GM19324 (cell line): Measurements from ENCODE around the gene MDK.

ENCODE experiments used
- ATAC-seq: cut with Tn5 transposase; IDR thresholded peaks from one replicate; pipeline ENCODE4 v1.9.1; 2021; ENCODE audit warnings: mild to moderate bottlenecking, moderate library complexity; ENCODE audit not compliant: unreplicated experiment, low FRiP score

The MDK gene

GRCh38 chr11:46347637-46348311 is 33.7 kb upstream of the MDK start:
- no peak for ATAC-seq

DNA sequence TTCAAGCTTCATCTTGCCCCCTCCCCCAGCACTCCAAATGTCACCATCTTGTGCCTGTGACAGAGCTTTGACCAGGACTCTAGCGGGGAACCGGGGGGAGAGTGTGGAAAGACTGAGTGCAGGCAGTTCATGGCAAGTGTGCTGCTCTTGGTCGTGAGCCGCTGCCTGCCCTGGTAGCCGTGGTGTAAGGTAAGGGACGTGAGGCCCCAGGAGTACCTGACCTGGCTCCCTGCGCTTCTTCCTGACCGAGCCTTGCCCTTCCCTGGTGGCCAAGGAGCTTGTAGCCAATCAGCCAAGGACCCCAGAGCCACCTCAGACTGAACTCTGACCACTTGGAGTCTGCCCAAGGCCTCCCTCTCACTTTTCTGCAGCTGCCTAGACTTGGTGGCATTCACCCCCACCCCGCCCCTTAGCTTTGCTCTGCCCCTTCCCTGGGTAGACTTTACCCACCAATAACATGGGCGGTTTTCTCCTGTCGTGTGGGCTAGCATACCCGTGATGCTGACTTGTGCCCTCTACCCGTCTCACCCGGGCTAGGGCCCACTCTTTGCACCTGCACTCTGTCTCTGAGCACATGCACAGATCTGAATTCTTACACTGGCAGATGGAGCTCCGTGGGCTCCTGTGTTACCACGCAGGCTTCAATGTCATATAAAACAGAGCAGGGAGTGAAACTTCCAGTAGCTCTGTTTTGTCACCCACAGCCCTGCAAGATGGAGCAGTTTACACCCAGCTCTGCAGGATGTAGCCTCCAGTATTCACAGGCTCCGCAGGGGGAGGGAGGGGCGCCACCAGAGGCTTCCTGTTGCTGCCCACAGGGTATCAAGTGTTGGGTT is 32.7 kb upstream of the MDK start:
- no peak for ATAC-seq

DNA sequence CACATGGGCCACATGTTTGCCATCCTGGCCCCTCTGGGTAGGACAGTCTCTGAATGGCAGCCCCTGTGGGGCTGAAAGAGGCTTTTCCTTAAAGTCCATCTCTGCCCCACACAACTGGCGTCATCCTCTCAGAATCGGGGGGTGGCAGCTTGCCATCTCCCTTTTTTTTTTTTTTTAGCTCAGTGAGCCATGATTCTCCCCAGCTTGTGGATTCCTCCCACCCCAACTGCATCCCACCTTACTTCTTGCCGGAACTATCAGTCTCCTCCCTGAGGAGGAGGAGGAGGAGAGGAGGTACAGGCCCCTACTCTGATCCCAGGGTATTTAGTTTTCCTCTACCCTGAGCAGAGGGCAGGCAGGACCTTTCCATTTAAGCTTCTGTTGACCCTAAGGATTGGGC is 30.8 kb upstream of the MDK start:
- ATAC-seq: no peak

DNA sequence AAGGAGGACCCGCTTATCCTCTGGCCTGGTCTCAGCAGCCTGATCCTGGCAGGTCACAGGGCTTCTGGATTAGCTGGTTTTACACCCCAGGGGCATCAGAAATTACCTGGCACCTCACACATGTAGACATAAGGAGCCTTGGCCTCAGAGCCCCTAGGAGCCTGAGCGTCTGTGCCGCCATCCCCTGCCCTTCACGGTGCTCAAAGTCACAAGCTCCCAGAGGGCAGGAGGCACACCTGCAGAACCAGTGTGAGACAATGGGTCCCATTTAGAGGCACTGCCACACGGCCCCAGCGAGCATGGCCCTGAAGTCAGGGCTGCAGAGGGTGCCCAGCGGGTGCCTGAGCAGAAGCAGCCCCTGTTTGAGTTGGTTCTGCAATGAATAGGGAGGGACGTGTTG is 30.3 kb upstream of the MDK start:
- ATAC-seq: no peak

DNA sequence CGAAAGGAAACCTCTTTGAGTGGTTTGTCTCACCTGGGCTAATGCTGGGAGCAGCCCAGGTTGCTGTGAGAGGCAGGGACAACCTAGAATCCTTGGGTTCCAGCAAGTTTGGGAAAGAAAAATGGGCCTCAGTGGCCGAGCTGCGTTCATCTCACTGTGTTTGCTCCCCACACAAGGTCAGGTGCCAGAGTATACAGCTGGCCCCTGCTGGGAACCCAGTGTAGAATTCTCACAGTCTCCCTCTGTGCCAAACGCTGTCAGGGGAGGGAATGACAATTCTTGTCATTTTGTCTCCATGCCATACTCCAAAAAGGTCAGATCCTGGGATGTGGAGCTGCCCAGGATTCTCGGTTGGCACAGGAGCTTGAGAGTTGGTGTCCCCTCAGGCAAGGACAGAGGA is 29.9 kb upstream of the MDK start:
- ATAC-seq: no peak

- no peak for ATAC-seq
Measured at GRCh38 chr11:46352063-46352841, 29.2 kb upstream of the MDK start.

- no peak for ATAC-seq
Measured at GRCh38 chr11:46353698-46354097, 27.8 kb upstream of the MDK start.

- no peak for ATAC-seq
Measured at GRCh38 chr11:46356924-46357482, 24.5 kb upstream of the MDK start.

- no peak for ATAC-seq
Measured at GRCh38 chr11:46357483-46357936, 24.0 kb upstream of the MDK start.

- ATAC-seq: no peak
Measured at GRCh38 chr11:46359953-46360352, 21.5 kb upstream of the MDK start.

DNA sequence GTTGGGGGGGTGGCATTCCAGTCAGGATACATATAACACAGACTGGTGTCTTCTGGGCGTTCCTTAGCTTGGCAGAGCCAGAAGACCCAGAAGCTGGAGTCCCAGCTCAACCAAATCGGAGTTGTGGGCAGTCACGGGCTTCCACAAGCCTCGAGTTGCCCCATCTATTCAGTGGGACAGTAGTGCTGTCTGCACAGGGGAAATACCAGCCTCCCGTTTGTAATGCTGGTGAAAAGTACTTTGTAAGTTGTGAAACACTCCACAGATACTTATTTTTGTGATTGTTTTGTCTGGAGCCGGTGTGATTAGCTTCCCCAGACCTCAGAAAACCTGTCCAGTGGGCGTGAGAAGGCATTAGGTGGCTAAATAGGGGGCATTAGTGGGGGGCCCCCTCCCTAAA is 20.6 kb upstream of the MDK start:
- no peak for ATAC-seq

DNA sequence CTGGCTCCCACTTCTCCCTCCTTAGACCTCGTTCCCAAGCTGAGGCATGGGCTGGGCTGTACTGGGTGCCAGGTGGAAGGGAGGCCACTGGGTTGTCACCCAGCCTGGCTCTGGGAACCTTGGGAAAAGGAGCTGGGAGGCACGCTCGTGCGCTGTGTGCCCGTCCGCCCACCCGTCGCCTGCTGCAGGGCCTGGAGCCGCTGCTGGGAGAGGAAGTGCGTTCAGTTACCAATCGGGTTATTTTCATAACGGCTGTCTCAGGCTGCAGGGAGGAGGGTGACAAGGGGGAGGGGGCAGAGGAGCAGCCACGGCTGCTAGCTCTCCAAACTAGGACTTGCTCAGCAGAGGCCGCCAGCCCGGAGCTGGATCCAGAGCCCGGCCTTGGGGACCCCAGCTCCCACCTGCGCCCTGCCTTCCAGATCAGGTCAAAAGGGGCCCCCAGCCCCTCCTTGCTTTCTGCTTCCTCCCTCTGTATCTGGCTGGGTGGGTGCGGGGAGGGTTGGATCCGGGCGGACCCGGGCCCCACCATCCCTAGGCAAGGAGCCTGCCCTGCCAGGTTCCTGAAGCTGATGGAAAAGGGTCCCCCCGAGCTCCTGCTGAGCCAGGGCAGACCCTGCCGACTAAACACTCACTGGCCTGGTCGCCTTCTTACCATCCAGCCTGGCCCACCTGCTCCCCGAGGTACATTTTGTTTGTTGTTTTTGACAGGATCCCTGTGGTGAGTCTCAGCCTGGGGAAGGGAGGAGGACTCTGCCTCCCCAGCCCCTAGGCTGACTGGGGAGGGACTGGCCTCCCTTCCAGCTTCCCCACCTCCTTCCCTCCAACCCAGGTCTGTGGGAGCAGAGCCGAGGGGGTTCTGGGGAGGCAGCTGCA is 19.9 kb upstream of the MDK start:
- peak; percentile 81 for ATAC-seq

GRCh38 chr11:46362156-46363030 is 19.1 kb upstream of the MDK start:
- ATAC-seq: no peak

GRCh38 chr11:46363031-46363407 is 18.4 kb upstream of the MDK start:
- ATAC-seq: no peak

- ATAC-seq: no peak
Measured at GRCh38 chr11:46363455-46364005, 17.9 kb upstream of the MDK start.

GRCh38 chr11:46364056-46364455 is 17.4 kb upstream of the MDK start:
- ATAC-seq: no peak

DNA sequence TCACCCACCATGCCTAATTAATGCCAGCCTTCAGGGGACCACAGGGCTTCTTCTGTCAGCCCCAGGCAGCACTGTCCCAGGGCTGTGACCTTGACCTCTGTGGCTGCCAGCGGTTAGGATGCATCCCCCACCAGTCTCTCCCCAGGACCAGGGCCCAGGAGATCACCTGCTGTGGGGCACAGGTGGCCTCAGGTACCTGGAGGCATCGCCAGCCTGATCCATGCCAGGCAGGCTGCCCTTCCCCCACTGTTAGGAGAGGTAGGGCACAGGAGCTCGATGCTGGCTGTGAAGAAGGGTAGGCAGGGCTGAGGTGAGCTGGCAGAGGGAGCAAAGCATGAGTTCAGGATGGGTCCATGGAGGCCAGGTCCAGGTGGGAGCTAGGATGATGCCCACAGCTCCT is 16.7 kb upstream of the MDK start:
- ATAC-seq: no peak

DNA sequence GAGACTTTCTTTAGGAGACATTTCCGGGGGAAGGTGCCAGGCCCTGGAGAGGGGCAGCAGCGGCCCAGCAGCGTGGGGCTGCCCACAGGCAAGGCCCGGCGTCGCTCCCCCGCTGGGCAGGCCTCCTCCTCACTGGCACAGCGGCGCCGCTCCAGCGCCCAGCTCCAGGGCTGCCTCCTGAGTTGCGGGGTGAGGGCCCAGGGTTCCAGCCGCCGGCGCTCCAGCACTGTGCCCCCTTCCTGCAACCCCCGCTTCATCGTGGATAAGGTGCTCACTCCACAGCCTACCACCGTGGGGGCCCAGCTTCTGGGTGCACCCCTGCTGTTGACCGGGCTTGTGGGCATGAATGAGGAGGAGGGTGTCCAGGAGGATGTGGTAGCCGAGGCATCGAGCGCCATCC is 15.2 kb upstream of the MDK start:
- no peak for ATAC-seq

DNA sequence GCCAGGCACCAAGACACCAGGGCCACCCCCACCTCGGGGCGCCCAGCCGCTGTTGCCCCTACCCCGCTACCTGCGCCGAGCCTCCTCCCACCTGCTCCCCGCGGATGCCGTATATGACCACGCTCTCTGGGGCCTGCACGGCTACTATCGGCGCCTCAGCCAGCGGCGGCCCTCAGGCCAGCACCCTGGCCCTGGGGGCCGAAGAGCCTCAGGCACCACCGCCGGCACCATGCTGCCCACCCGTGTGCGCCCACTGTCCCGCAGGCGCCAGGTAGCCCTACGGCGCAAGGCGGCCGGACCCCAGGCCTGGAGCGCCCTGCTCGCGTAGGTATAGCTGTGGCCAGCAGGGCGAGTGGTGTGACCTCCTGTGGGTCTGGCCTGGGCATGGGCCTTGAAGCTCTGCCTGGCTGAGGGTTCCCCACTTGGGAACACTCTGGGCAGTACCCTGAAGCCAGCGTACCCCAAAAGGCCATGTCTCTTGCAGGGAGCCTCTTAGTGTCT is 14.8 kb upstream of the MDK start:
- no peak for ATAC-seq
